ENCODE measurements around the gene ALDOB.

ALDOB gene

GRCh38 chr9:101437806-101438232, 2.2 kb upstream of the ALDOB start:
- TF ChIP-seq, protein P1, sequence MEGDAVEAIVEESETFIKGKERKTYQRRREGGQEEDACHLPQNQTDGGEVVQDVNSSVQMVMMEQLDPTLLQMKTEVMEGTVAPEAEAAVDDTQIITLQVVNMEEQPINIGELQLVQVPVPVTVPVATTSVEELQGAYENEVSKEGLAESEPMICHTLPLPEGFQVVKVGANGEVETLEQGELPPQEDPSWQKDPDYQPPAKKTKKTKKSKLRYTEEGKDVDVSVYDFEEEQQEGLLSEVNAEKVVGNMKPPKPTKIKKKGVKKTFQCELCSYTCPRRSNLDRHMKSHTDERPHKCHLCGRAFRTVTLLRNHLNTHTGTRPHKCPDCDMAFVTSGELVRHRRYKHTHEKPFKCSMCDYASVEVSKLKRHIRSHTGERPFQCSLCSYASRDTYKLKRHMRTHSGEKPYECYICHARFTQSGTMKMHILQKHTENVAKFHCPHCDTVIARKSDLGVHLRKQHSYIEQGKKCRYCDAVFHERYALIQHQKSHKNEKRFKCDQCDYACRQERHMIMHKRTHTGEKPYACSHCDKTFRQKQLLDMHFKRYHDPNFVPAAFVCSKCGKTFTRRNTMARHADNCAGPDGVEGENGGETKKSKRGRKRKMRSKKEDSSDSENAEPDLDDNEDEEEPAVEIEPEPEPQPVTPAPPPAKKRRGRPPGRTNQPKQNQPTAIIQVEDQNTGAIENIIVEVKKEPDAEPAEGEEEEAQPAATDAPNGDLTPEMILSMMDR (IDR thresholded peaks at IDR 0.05; ENCODE audit: control extremely low read depth, extremely low read depth, low read depth, missing control alignments): no peak
- no peak for DNase-seq (ENCODE audit: extremely low spot score)
- POLR2A ChIA-PET: no interaction called here
- CTCF ChIA-PET: interaction anchor here (0.9 to 2.1 kb wide), 2 partner anchors 8 to 12 kb away, joined by 3 to 14 read pairs; no protein-coding TSS in a partner anchor

GRCh38 chr9:101434998-101435397, 576 bp downstream of the ALDOB start:
- ChIA-PET CTCF (interaction anchor here (1.0 kb wide), 1 partner anchor 14 kb away, joined by 3 read pairs; no protein-coding TSS in a partner anchor), POLR2A (no interaction called here)
- DNase-seq (ENCODE audit: extremely low spot score): no peak
- TF ChIP-seq, protein P1 (IDR thresholded peaks at IDR 0.05; ENCODE audit: control extremely low read depth, extremely low read depth, low read depth, missing control alignments): no peak

GRCh38 chr9:101433229-101433628, 2.3 kb downstream of the ALDOB start:
- POLR2A ChIA-PET: no interaction called here
- CTCF ChIA-PET: interaction anchor here (1.4 to 1.6 kb wide), 2 partner anchors 14 to 26 kb away, joined by 3 to 4 read pairs; no protein-coding TSS in a partner anchor

DNA sequence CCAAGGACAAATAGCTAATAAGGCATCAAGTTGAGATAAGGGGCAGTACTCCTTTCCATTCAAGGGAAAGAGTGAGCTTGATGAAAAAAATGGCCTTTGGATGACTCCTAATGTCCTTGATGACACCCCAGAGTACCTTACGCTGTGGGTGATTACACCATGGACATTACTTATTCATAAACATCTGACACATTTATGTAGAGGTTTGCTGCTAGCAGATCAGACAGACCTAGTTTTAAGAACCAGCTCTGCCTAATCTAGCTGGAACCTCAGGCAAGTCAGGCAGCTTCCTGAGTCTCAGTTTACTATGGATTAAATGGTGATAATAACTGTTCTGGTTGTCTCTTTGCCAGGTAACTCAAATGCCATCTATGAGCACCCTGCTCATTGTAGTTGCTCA, 2.8 kb downstream of the ALDOB start:
- ChIA-PET CTCF (interaction anchor here (1.1 to 1.6 kb wide), 4 partner anchors 10 to 26 kb away, joined by 3 to 5 read pairs (median 4); no protein-coding TSS in a partner anchor), POLR2A (no interaction called here)
- TF ChIP-seq, protein P1 (IDR thresholded peaks at IDR 0.05; ENCODE audit: control extremely low read depth, extremely low read depth, low read depth, missing control alignments): no peak
- no peak for DNase-seq (ENCODE audit: extremely low spot score)

More at GRCh38 chr9:101433229-101433628, 2.3 kb downstream of the ALDOB start:
- TF ChIP-seq, protein P1 (IDR thresholded peaks at IDR 0.05; ENCODE audit: control extremely low read depth, extremely low read depth, low read depth, missing control alignments): no peak
- DNase-seq (ENCODE audit: extremely low spot score): no peak

DNA sequence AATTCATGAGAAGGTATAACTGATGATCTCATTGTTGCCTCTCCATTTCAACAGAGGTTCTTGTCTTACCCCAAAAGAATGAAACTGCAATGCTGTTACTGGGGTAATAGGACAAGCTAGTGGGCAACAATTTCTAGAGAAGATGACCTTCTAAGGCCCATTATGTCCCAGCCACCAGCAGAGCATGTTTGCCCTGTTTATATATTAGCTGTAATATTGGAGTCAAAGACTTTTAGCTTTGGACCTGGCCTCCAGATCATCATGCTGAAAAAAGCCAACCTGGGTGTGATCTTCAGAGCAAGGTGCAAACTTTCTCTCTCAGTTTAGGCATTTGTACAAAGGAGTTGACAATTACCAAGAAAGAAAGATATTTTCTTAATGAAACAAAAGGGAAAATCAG, 3.4 kb downstream of the ALDOB start:
- DNase-seq (ENCODE audit: extremely low spot score): no peak
- ChIA-PET CTCF (interaction anchor here (1.1 to 1.6 kb wide), 5 partner anchors 9 to 831 kb away, joined by 3 to 6 read pairs (median 4); no protein-coding TSS in a partner anchor), POLR2A (no interaction called here)
- TF ChIP-seq, protein P1 (IDR thresholded peaks at IDR 0.05; ENCODE audit: control extremely low read depth, extremely low read depth, low read depth, missing control alignments): no peak

- CTCF ChIA-PET: no interaction called here
- no peak for DNase-seq (ENCODE audit: extremely low spot score)
- POLR2A ChIA-PET: no interaction called here
- TF ChIP-seq, protein P1 (IDR thresholded peaks at IDR 0.05; ENCODE audit: control extremely low read depth, extremely low read depth, low read depth, missing control alignments): no peak
These were observed 5.8 kb downstream of the ALDOB start for GRCh38 chr9:101429736-101430135.

Data from GM10248 (cell line).